ENCODE results near the gene BAHCC1.

DNA sequence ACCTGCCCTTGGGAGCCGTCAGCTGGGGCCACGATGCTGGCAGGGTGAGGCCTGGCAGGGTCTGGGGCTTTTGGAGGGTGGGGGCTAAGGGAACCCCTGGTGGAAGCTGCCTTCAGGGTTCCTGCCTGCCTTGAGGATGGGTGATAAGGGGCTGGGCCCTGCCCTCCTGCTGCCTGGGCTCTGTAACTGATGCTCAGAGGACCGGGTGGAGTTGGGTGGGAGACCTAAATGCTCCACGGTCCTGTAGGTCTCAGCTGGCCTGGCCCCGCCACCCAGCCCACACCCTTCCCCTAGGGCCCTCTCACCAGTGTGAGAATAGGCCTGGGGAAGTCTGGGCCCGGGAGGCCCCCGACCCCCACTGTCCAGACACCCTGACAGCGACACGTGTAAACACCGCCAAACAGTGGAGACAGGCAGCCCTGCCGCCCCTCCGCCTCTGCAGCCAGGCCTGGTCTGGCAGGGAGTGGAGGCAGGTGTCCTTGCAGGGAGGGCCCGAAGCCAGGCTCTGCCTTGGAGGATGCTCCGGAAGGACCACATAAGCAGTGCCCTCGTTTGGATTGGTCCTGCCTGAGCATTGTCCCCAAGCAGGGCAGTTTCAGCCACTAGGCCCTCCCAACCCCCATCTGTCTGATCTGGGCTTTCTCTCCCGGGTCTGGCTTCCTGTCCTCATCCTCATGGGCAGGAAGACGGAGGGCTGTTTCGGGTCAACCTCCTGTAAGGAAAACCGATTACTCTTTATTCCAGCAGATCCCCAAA is 6.5 kb upstream of the BAHCC1 start:
- TF ChIP-seq POLR2A (IDR thresholded peaks at IDR 0.05; ENCODE audit: low read length) = no peak
- no peak for TF ChIP-seq GATA1 (IDR thresholded peaks at IDR 0.05; ENCODE audit: low read depth, low read length)
